SK-N-SH (cell line): Measurements from ENCODE around the gene SYNJ1. TPM values are rescaled to one million over a fixed set of nuclear protein-coding genes. Genes with fewer than 3 reads are reported as not detected.

Experiments used
- CTCF ChIA-PET: fragments of 300-600, 350-600 bp; formaldehyde crosslinking; extraction: SDS; loops from one replicate; lab custom pipeline; 2021; lab: Yijun Ruan, JAX
- POLR2A ChIA-PET: fragments of 350-600 bp; sonication (Branson Sonifier 250); formaldehyde crosslinking; extraction: SDS; loops from one replicate; lab custom pipeline; 2020; ENCODE audit warnings: antibody characterized with exemption, inconsistent platforms; lab: Yijun Ruan, JAX
- DNase-seq: peaks from one replicate; pipeline ENCODE4 v3.0.0; 2012
- H2AFZ ChIP-seq: fragments of 200-600 bp; sonication (generic); 2 replicates; pipeline ENCODE4 v1.8.1; 2016; ENCODE audit warnings: antibody characterized with exemption, mild to moderate bottlenecking, low read depth
- H3F3A ChIP-seq: fragments of 200-600 bp; sonication (generic); replicated peaks from 2 replicates; pipeline ENCODE3; 2016; ENCODE audit warnings: antibody characterized with exemption, mild to moderate bottlenecking; ENCODE audit not compliant: insufficient read depth
- H3K27ac ChIP-seq, 2 experiments: fragments of 200-500 bp in 1 of 2; fragments of 200-600 bp in 1 of 2; sonication (Bioruptor generic) in 1 of 2; sonication (generic), shearing (Covaris generic) in 1 of 2; 2 replicates each; pipeline versions ENCODE4 v1.5.1 to v1.6.1; 2014 to 2016; ENCODE audit warnings: low read depth in 2 of 2, inconsistent platforms in 1 of 2, low read length in 1 of 2, mild to moderate bottlenecking in 1 of 2, mixed read lengths in 1 of 2
- H3K27me3 ChIP-seq: fragments of 200-600 bp; sonication (generic), shearing (Covaris generic); 2 replicates; pipeline ENCODE4 v1.6.1; 2016; ENCODE audit warnings: mixed run types; ENCODE audit not compliant: insufficient read depth
- H3K36me3 ChIP-seq, 2 experiments: fragments of 200-500 bp in 1 of 2; fragments of 200-600 bp in 1 of 2; sonication (Bioruptor generic) in 1 of 2; sonication (generic) in 1 of 2; replicated peaks in 1 of 2; 2 replicates each; pipeline versions ENCODE3 to v1.5.1; 2014 to 2016; ENCODE audit warnings: low read length in 1 of 2, mild to moderate bottlenecking in 1 of 2; ENCODE audit not compliant: insufficient read depth in 2 of 2, control insufficient read depth in 1 of 2
- H3K4me1 ChIP-seq, 2 experiments: fragments of 200-500 bp in 1 of 2; fragments of 200-600 bp in 1 of 2; sonication (Bioruptor generic) in 1 of 2; sonication (generic), shearing (Covaris generic) in 1 of 2; 2 replicates each; pipeline versions ENCODE4 v1.5.1 to v1.6.1; 2014 to 2016; ENCODE audit warnings: low read depth in 1 of 2, low read length in 1 of 2, mixed run types in 1 of 2; ENCODE audit not compliant: insufficient read depth in 2 of 2, control insufficient read depth in 1 of 2
- H3K4me2 ChIP-seq: fragments of 200-600 bp; sonication (generic), shearing (Covaris generic); 2 replicates; pipeline ENCODE4 v1.6.1; 2017; ENCODE audit warnings: mixed run types
- H3K4me3 ChIP-seq, 2 experiments: fragments of 200-500 bp in 1 of 2; fragments of 200-600 bp in 1 of 2; sonication (Bioruptor generic) in 1 of 2; sonication (generic), shearing (Covaris generic) in 1 of 2; 2 replicates each; pipeline versions ENCODE4 v1.5.1 to v1.8.1; 2014 to 2016; ENCODE audit warnings: low read depth in 2 of 2, inconsistent platforms in 1 of 2, low read length in 1 of 2, mild to moderate bottlenecking in 1 of 2, mixed read lengths in 1 of 2, moderate library complexity in 1 of 2
- H3K79me2 ChIP-seq: fragments of 200-600 bp; sonication (generic); 2 replicates; pipeline ENCODE4 v1.8.1; 2017; ENCODE audit warnings: mild to moderate bottlenecking; ENCODE audit not compliant: insufficient read depth
- H3K9ac ChIP-seq: fragments of 200-600 bp; sonication (generic); 2 replicates; pipeline ENCODE4 v1.6.1; 2017; ENCODE audit warnings: mixed run types
- H3K9me2 ChIP-seq: fragments of 200-600 bp; sonication (generic); 2 replicates; pipeline ENCODE4 v1.6.1; 2017; ENCODE audit warnings: mixed run types
- H3K9me3 ChIP-seq: fragments of 200-600 bp; sonication (generic); 2 replicates; pipeline ENCODE4 v1.6.1; 2017; ENCODE audit warnings: mixed run types, mild to moderate bottlenecking, moderate library complexity
- H4K20me1 ChIP-seq: fragments of 200-600 bp; sonication (generic); 2 replicates; pipeline ENCODE4 v1.6.1; 2017; ENCODE audit warnings: mild to moderate bottlenecking, mixed run types; ENCODE audit not compliant: insufficient read depth
- ELF1 ChIP-seq: IDR thresholded peaks from 2 replicates; pipeline ENCODE4 v1.4.0; 2012
- EP300 ChIP-seq, 2 experiments: IDR thresholded peaks; 2 replicates each; pipeline versions ENCODE4 v1.4.0 to v1.6.1; 2012; ENCODE audit warnings: borderline replicate concordance in 1 of 2, low read depth in 1 of 2, low read length in 1 of 2
- FOSL2 ChIP-seq: IDR thresholded peaks from 2 replicates; pipeline ENCODE4 v1.4.0; 2012; ENCODE audit warnings: low read depth, mild to moderate bottlenecking, moderate library complexity, borderline replicate concordance
- FOXJ3 ChIP-seq: sonication (generic); formaldehyde crosslinking; IDR thresholded peaks from 2 replicates; pipeline ENCODE4 v1.5.1; 2020; ENCODE audit warnings: mild to moderate bottlenecking, missing genetic modification reagents
- FOXM1 ChIP-seq: IDR thresholded peaks from 2 replicates; pipeline ENCODE4 v1.4.0; 2012; ENCODE audit warnings: low read depth, mild to moderate bottlenecking
- JUND ChIP-seq: IDR thresholded peaks from 2 replicates; pipeline ENCODE4 v1.4.0; 2012
- MXI1 ChIP-seq: IDR thresholded peaks from 2 replicates; pipeline ENCODE4 v1.6.1; 2012; ENCODE audit warnings: mild to moderate bottlenecking, low read depth, low read length, improper control_type of control experiment
- NFIC ChIP-seq: IDR thresholded peaks from 2 replicates; pipeline ENCODE4 v1.4.0; 2012; ENCODE audit warnings: borderline replicate concordance
- NRF1 ChIP-seq: IDR thresholded peaks from 2 replicates; pipeline ENCODE4 v1.6.1; 2012; ENCODE audit warnings: low read depth, mild to moderate bottlenecking, low read length
- POLR2AphosphoS5 ChIP-seq: IDR thresholded peaks from 2 replicates; pipeline ENCODE4 v1.6.1; 2012; ENCODE audit warnings: low read depth, low read length
- RAD21 ChIP-seq: IDR thresholded peaks from 2 replicates; pipeline ENCODE4 v1.6.1; 2012; ENCODE audit warnings: mild to moderate bottlenecking, low read length
- RCOR1 ChIP-seq: fragments of 150-350 bp; IDR thresholded peaks from 2 replicates; pipeline ENCODE4 v1.6.1; 2017; ENCODE audit warnings: antibody characterized with exemption, low read length
- RFX5 ChIP-seq: IDR thresholded peaks from 2 replicates; pipeline ENCODE4 v1.6.1; 2012; ENCODE audit warnings: mild to moderate bottlenecking, improper control_type of control experiment, low read length
- RXRA ChIP-seq: IDR thresholded peaks from 2 replicates; pipeline ENCODE4 v1.4.0; 2012; ENCODE audit warnings: low read depth, mild to moderate bottlenecking, borderline replicate concordance
- SIN3A ChIP-seq: IDR thresholded peaks from 2 replicates; pipeline ENCODE4 v1.6.1; 2012; ENCODE audit warnings: low read depth, mild to moderate bottlenecking, low read length, moderate library complexity, borderline replicate concordance
- SMC3 ChIP-seq: IDR thresholded peaks from 2 replicates; pipeline ENCODE4 v1.6.1; 2012; ENCODE audit warnings: low read depth, low read length, improper control_type of control experiment
- TAF1 ChIP-seq: IDR thresholded peaks from 2 replicates; pipeline ENCODE4 v1.6.1; 2012; ENCODE audit warnings: low read depth, mild to moderate bottlenecking, low read length, moderate library complexity, borderline replicate concordance
- TCF12 ChIP-seq: IDR thresholded peaks from 2 replicates; pipeline ENCODE4 v1.4.0; 2012
- USF1 ChIP-seq: IDR thresholded peaks from 2 replicates; pipeline ENCODE4 v1.4.0; 2012; ENCODE audit warnings: low read depth, borderline replicate concordance
- YY1 ChIP-seq: IDR thresholded peaks from 2 replicates; pipeline ENCODE4 v1.4.0; 2012; ENCODE audit warnings: low read depth, mild to moderate bottlenecking
- ZBTB33 ChIP-seq: IDR thresholded peaks from 2 replicates; pipeline ENCODE4 v1.4.0; 2012; ENCODE audit warnings: low read depth, borderline replicate concordance
- WGBS: methylation state at CpG from one replicate; pipeline ENCODE4 v1.1.6; 2017; ENCODE audit warnings: low lambda C conversion rate; 5-methylcytosine and 5-hydroxymethylcytosine counted together
- polyA plus RNA-seq, 3 experiments: library from polyadenylated mRNA; depleted of rRNA; stranded (reverse); fragments of >200 nt; gene quantifications; 2 replicates each; pipeline ENCODE4 v1.2.3, GENCODE V29; 2012

Gene SYNJ1
- polyA plus RNA-seq, 1 of the 3 experiments (the other 2 are of a cell fraction) = 3.3 TPM

GRCh38 chr21:32712043-32712442 lies 15.8 kb downstream of the SYNJ1 start:
- Histone ChIP-seq H3K9ac (no peak overlapping the region), H3K9me2 (no peaks in the 10 kb centered on the region), H3K36me3 (peaks cover 5 to 17% of the 10 kb centered on the region in 2 experiments), H3K4me1 (no peaks in the 10 kb centered on the region), H4K20me1 (no peaks in the 10 kb centered on the region), H3F3A (no peaks in the 10 kb centered on the region), H3K79me2 (no peaks in the 10 kb centered on the region), H3K27me3 (no peaks in the 10 kb centered on the region), H3K4me3 (no peak overlapping the region), H3K4me2 (no peak overlapping the region), H2AFZ (no peak overlapping the region), H3K27ac (no peak overlapping the region), H3K9me3 (0 out of 2 replicates have a peak, but pooled peaks cover 2% of the 10 kb centered on the region)
- ChIA-PET CTCF (interaction anchor here (0.8 kb wide), 1 partner anchor 12 kb away, joined by 3 read pairs; no protein-coding TSS in a partner anchor), POLR2A (no interaction called here)
- TF ChIP-seq YY1 (no peak), RFX5 (no peak), ZBTB33 (no peak), ELF1 (no peak), JUND (no peak), RAD21 (no peak), TCF12 (no peak), TAF1 (no peak), FOSL2 (no peak), USF1 (no peak), FOXM1 (no peak)
- no peak for DNase-seq

- WGBS = 95% methylated on average over 4 of the region's 4 CpGs
Measured at GRCh38 chr21:32710987-32711386, 16.8 kb downstream of the SYNJ1 start.

More at GRCh38 chr21:32710987-32711386, 16.8 kb downstream of the SYNJ1 start:
- Histone ChIP-seq H3K9me2 (no peaks in the 10 kb centered on the region), H3K27me3 (no peaks in the 10 kb centered on the region), H3K36me3 (peaks cover 2 to 7% of the 10 kb centered on the region in 2 experiments), H3K4me1 (no peaks in the 10 kb centered on the region), H4K20me1 (no peaks in the 10 kb centered on the region), H3K9ac (no peak overlapping the region), H3K27ac (no peak overlapping the region), H3K9me3 (0 out of 2 replicates have a peak, but pooled peaks cover 1% of the 10 kb centered on the region), H2AFZ (no peak overlapping the region), H3F3A (no peaks in the 10 kb centered on the region), H3K79me2 (no peaks in the 10 kb centered on the region), H3K4me2 (no peak overlapping the region), H3K4me3 (no peak overlapping the region)
- CTCF ChIA-PET = interaction anchor here (0.6 to 0.7 kb wide), 2 partner anchors 11 to 229 kb away, joined by 3 read pairs; no protein-coding TSS in a partner anchor
- no peak for DNase-seq
- POLR2A ChIA-PET = no interaction called here
- TF ChIP-seq ELF1 (no peak), NFIC (no peak), EP300 (IDR thresholded peaks at IDR 0.05; ENCODE audit: borderline replicate concordance in 1 of 2, low read depth in 1 of 2, low read length in 1 of 2) (no peak), SMC3 (no peak), POLR2AphosphoS5 (no peak), ZBTB33 (no peak), USF1 (no peak), FOXM1 (no peak), YY1 (no peak), JUND (no peak), FOXJ3 (CRISPR knock-in tag) (no peak), FOSL2 (no peak), NRF1 (no peak), MXI1 (no peak), SIN3A (no peak), TAF1 (no peak), RXRA (no peak), RCOR1 (no peak)
